ENCODE measurements around the gene MRPL39.
A peak's percentile ranks its signal among the peaks of the same experiment; 100 is the strongest.
"Not testable (repeated sequence)": the region's sequence is repeated elsewhere in the genome, so short reads cannot be mapped to it uniquely, and the experiment has no call there.

The MRPL39 gene

DNA sequence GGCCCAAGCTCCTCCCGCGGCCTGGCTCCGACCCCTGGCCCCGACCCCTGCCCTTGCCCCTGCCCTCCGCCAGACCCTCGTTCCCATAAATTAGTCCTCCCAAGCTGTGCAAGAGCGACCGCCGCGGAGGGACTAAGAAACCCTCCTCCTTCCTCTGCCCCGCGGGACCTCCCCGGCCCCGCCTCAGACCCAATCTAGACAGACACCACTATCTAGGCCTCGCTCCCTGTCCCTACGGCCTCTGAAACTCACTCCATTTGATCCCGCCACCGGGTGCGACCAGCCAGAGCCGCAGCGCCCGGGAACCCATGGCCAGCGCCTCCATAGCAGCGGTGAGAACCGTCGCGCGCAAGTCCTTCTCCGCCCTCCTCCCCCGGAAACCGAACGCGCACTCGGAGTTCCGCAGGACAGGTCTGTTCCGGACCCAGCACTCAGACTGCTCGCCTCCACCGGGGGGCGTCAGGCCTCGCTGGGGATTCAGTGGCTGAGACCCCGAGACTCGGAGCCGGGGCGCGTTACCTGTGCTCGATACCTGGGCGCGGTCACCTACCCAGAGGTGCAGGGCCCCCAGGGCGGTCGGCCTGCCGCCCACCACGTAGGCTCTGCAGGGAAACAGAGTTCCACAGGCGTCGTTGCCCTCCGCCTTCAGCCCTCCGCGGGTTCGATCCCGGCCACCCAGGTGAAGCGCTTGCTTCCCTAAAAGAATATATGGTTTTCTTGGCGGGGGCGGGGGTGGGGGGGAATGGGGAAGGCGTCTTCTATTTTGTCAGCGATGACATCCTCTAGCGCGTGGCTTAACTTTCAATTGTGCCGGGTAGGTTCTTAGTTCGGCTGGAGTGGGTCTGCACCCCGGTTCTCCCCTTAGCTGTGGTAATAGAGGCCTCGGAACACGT is at the start of gene MRPL39:
TSS of gene MRPL39 (minus strand) at position 331 of the 893 bp plus-strand sequence. CDS start at position 325, 6 bp downstream.
- DNase-seq, result peak; percentile 78 to 89

DNA sequence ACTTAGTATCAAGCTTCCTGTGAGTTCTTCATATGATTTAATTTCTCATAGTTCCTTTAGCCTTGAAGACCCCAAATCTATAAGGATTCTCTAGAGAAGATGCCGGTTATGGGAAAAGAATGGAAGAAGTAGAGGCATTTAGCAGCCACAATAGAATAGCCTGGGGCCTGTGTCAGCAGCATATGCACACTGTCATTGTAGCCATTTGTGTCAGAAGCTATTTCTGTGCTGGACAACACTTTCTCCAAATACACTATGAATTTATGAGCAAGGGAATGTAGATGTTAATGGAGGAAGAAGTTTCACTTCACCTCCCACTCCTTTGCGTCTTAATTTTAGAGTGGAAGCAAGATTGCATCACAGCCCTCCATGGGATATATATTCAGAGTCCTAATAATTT is 49.1 kb upstream of the MRPL39 start:
- DNase-seq, result no peak

DNA sequence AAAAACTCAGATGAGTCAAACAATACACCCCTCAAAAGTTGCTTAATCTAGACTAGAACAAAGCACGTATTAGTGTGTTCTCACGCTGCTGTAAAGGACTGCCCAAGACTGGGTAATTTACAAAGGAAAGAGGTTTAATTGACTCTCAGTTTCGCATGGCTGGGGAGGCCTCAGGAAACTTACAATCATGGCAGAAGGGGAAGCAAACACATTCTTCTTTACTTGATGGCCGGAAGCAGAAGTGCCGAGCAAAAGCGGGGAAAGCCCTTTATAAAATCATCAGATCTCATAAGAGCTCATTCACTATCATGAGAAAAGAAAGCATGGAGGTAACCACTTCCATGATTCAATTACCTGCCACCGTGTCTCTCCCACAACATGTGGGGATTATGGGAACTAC is 41.9 kb upstream of the MRPL39 start:
- no peak for DNase-seq

DNA sequence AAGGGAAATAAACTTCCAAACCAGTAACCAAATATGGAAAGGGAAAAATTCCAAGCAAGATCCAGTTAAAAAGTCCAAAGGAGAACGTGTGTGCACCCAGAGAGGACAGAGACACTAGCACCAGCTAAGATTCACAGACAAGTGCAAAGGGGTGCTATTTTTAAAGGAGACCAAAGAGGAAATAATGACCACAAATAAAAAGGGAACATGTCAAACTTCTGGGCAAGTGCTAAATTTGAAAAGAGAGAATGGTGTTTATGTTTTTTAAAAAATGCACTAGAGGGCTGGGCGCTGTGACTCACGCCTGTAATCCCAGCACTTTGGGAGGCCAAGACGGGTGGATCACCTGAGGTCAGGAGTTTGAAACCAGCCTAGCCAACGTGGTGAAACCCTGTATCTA is 40.4 kb upstream of the MRPL39 start:
- DNase-seq, result no peak

DNA sequence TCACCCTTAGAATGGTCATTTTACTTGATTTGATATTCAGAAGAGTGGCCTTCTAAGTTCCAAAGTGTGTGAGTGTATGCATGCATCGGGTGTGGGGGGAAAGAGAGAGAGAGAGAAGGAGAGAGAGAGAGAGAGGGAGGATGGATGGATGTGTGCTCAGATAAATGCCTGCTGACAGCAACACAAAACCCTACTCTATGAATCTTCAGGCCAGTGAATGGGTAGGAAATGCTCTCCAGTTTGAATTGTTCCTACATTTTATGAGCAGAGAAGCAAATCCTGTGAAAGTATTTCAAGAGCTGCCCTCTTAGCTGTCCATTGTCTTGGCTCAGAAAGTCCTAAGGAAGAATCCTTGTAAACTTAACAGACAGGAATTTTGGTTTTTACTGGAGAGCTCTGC is 39.2 kb upstream of the MRPL39 start:
- no peak for DNase-seq

DNA sequence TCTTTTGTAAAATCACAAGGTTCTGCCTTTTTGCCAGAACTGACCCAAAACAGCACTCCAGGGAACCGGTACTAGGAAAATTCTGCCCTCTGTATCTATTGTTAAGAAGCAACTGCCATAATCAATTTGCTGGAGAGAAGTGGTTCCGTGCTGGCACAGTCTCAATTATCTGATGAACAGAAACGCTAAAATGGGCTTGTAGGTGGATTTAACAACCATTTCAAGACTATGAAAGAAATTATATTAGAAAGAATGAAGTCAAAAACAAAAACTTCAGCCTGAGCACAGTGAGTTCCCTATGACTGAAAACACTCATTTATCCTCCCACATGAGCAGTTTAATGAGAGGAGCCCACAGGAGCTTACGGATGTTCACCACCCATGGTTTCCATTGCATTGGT is 36.2 kb upstream of the MRPL39 start:
- DNase-seq, result no peak

DNA sequence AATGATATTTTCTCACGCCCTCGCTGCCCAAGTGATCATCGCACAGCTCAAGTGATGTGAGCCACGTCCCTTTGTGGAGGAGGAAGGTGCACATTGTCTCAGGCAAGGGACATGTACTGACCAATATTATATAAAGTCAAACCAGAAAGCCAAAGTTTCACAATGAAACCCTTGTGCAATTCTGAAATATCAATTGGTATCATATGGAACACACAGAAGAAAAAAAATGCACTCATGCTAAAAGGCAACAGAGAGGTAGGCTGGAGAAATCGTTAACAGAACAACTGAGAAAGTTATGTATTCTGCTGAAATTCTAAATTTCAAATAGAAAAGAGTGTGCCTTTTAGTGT is 33.6 kb upstream of the MRPL39 start:
- DNase-seq, result peak in 1 of 2 experiments; percentile 5

DNA sequence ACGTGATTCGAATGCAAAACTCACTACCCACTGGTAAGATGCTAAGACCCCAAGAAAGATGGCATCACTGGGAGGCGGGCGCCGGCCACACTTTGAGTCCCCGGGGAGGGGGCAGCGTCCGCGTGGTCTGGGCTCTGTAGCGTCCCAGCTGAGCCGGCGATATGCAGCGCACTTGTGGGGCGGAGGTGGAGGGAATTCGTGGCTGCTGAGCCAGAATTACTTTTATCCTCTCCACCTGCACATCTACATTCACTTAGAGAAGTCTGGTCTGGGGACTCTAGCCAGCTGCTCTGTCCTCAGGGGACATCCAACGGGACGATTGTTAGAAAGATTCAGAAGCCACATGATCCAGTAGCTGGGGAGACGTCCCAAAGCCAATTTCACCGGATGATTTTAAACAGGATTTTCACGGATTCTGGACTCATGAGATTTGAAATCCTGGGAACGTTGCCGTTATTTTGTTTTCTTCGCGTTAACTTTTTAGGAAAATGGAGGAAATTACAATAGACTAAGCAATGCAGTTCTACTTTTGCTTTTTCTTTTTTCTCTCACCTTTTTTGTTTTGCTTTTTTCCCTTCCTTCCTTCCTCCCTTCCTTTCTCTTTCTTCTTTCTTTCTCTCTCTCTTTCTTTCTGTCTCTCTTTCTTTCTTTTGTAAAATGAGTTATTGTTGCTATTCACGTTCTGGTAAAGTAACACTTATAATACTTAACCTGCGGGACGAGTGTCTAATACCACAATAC is 33.1 kb upstream of the MRPL39 start:
- peak; percentile 69 to 78 for DNase-seq

DNA sequence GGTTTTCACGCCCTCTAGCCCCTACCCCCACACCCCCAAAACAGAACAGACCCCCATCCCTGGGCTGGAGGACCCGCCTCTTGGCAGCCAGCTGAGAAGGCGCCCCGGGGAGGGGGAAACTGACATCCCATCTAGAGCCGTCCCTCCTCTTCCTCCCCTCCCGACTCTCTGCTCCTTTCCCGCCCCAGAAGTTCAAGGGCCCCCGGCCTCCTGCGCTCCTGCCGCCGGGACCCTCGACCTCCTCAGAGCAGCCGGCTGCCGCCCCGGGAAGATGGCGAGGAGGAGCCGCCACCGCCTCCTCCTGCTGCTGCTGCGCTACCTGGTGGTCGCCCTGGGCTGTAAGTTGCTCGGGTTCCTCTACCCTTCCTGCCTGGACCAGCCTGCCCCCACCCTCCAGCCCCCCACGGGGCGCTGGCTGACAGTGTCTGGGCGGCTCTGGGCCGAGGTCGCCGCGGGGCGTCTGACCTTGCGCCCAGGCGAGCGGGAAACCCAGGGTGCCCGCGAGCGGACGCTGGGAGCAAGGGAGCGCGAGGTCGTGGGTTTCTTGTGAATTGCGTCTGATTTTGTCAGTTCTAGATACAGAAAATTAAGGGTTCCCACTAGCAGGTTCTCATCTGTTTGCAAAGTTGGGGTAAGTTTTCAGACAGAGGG is 32.4 kb upstream of the MRPL39 start:
- peak; percentile 52 to 55 for DNase-seq

DNA sequence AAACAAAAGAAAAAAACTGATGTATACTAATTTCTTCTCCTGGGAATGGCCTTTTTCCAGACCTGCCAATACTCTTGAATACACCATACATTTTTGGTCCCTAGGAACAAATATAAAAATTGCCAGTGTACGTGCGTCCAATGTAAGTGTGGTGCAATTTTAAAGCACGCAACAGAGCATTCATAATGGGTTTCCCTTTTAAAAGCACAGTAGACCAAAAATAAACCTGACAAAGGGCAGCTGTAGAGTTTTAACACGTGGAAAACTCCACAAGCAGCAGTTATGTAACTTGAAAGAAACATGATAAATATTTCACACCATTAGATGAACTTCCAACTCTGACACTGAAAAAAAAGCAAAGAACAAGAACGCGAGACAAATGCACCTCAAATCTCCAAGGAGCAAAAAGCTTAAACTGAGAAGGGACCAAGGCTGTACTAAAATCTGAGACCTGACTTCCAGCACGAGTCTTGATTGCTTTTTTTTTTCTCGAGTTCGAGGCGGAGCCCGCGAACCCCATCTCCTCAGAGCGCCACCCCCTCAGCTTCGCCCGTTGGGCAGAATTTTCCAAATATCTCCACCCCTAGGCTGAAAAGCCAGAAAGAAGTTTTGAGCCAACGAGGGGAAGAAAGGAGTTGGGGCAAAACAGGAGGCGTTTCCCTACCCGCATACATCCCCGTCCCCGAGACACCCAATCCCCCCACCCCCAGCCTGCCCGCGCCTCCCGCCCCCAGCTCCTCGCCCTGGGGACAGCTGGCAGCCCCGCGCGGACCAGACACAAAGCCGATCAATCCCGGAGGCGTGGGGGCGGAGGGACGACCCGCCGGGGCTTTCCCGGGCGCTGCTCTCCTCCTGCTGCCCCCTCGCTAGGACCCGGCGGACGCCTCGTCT is 31.6 kb upstream of the MRPL39 start, which contains the start of gene JAM2:
TSS of gene JAM2 (plus strand) at position 599 of the 891 bp plus-strand sequence. CDS start 564 bp downstream, outside the sequence.
- DNase-seq, result peak; percentile 66 to 76

DNA sequence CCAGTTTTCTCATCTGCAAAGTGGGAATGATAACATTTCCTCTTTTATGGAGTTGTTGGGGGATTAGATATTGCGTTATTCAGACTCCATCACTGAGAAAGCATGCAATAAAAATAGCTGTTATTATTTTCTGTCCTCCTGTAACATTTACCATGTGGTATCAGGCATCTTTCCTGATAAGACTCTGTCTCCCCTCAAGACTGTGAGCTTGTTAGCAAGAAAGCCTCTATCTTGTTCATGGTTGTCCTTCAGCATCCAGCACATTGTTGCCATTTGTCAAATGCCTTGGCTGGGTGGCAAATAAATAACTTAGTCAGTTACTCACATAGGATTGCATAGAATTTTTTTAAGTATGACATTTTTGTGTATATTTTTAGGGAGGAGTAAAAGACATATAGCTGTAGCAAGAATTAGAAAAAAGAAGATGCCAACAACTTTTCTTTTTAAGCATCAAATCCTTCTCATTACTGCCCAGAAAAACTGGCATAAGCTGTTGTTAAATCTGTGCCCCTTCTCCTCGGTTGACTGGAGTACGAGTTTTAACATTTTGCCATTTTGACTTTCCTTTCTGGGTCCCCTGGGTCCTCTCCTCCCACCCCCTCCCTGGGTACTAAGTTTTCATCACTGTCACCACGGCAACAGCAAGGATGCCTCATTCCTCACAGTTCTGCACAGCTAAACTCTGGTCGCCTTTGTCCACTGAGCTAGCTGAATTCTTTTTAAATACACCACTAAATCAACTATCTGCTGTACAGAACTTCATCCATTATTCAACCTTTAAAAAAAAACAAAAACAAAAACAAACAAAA is 30.8 kb upstream of the MRPL39 start:
- peak in 1 of 2 experiments; percentile 29 for DNase-seq

DNA sequence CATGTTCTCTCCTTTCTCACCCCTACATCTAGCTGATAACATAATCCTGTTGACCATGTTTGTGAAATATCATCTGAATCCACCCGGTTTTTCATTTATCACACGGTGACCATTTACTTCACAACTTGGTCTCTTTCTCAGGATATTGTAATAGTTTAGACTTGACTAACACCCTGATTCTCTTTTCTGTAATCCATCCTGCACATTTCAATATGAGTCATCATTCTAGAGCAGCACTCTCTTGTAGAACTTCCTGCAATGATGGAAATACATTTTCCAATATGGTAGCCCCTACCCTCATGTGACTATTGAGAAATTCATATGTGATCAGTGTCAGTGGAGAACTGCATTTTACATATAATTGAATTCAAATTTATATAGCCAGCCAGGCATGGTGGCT is 29.4 kb upstream of the MRPL39 start:
- no peak for DNase-seq

DNA sequence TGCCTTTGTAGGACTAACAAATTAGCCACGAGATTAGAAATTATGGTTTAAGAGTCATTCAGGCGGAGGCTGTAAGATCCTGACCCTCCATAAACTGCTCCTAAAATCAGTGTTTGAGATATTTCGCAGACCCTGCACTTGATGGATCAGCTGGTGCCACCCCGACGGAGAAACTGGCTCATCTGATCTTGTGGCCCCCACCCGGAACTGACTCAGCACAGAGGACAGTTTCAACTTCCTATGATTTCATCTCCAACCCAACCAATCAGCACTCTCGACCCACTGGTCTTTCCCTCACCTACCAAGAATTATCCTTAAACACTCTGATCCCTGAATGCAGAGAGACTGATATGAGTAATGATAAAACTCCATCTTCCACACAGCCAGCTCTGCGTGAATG is 28.0 kb upstream of the MRPL39 start:
- no peak for DNase-seq

DNA sequence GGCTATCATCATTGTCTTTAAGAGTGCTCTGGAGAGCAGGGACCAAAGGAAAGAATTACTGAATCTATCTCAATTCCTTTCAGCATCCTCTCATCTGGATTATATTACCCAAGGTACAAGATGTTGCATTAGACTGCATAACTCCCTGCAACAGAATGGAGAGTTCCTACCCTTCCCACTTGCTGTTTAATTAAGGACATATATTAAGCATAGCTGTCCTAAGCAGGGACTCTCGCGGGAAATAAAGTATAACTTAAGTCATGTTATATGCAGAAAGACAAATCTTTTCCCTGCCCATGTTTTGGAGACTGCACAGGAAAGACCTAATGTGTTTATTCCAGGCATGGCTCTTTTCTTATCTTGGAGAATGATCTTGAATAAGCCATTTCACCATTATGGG is 25.0 kb upstream of the MRPL39 start:
- no peak for DNase-seq

DNA sequence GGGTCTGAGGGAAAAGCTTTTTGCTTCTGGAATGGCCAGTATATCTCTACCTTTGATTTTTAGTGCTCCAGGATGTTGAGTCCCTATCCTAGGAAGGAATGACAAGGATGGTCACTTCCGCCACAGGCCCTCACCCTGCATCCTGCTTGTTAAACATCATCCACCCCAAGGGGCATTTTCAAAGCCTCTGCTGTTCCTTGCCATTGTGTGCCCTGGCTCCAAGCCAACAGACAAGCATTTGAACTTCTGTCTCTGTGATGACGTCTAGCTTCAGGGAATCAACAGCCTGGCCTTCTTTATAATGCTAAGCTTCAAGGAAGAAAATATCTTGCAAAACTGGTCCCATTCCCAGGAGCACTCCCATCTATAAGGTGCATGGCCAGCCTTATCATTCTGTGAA is 19.5 kb upstream of the MRPL39 start:
- DNase-seq, result peak in 1 of 2 experiments; percentile 46

DNA sequence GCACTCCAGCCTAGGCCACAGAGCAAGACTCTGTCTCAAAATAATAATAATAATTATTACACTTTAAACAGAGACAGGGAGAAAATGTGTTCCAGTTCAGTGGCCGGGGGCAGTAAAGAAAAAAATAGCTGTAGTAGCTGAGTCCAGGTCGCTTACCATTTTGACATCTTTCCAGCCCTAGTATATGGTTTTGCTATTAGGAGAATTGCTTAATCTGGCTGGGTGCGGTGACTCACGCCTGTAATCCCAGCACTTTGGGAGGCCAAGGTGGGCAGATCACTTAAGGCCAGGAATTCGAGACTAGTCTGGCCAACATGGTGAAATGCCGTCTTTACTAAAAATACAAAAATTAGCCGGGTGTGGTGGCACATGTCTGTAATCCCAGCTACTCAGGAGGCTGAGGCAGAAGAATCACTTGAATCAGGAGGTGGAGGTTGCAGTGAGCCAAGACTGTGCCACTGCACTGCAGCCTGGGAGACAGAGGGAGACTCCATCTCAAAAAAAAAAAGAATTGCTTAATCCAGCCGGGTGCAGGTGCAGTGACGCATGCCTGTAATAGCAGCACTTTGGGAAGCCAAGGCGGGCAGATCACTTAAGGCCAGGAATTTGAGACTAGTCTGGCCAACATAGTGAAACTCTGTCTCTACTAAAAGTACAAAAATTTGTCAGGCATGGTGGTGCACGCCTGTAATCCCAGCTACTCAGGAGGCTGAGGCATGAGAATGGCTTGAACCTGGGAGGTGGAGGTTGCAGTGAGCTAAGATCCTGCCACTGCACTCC is 18.7 kb upstream of the MRPL39 start:
- not testable (repeated sequence) for DNase-seq

DNA sequence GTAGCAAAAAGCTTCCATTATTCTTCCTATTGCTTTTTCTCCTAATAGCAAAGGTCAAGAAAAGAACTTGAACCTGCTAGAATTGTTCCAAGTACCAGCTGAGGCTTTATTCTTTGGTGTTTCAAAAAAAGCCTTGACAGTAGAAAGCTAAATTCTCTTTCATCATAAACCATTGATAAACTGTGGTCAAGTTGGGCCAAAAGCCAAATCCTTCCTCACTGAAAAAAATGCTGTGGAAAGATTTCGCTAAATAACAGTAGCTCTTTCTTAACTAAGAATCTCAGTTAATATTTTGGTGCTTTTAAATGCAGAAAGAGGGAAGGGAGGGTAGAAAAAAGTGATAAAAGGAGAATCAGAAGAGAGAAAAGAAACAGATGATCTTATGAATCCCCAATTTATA is 17.8 kb upstream of the MRPL39 start:
- DNase-seq, result no peak

DNA sequence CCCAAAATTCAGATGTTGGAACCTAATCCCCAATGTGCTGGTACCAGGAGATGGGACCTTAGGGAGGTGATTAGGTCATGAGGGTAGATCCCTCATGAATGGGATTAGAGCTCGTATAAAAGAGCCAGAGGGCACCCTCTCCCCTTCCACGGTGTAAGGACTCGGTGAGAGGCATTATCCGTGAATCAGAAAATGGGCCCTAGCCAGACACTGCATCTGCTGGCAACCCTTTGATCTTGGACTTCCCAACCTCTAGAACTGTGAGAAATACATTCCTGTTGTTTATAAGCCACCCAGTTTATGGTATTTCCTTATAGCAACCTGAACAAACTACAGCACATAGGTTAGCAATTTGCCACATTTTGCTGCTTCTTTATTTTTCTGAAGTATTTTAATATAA is 17.2 kb upstream of the MRPL39 start:
- DNase-seq, result no peak

DNA sequence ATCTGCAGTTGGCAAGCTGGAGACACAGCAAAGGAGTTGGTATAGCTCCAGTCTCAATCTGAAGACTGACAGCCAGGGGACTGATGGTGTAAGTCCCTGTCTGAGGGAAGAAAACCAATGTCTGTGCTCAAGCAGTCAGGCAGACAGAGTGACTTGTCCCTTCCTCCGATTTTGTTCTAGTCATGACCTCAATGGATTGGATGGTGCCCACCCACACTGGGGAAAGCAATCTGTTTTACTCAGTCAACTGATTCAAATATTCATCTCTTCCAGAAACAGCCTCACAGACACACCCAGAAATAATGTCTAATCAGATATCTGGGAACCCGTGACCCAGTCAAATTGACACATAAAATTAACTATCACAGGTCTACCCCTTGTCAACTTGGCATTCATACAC is 11.9 kb upstream of the MRPL39 start:
- no peak for DNase-seq

DNA sequence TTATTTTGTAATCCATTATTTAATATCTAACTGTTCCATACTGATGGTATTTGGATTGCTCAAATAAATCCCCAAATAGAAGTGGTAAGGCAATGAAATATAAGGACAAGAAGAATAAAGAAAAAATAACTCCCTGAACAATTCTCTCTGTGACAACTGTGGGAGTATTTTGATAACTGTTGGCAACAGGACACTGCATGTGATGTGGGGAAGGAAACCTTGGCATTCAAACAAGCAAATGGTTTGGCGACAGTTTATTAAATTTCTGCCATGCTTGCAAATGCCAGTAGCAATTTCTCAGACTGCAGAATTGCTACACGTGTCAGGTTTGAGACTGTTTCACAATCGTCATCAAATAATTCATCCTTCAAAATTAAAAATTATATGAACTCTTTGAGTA is 8.6 kb upstream of the MRPL39 start:
- no peak for DNase-seq

DNA sequence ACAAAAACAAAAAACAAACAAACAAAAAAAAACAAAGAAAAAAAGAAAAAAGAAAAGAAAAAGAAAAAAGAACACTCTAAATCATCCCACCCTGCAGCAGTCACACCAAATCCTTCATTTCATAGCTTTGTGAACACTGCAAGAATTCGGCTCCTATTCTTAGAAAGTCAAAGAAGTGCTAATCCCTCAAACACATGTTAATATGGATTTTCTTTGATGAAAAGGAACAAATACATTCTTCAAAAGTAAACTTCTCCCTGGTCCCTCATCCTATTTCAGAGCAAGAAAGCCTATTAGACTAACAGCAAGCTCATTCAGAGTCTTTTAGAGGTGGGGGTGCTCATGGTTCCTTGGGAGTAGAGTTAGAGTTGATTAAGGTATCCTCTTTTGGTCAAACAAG is 7.2 kb upstream of the MRPL39 start:
- DNase-seq, result no peak
